Thyroid gland (tissue), 4 donors: ENCODE data around the gene MRPL41.

Experiments
- POLR2A ChIP-seq, 2 donors: fragments of 450-650 bp; IDR thresholded peaks; one replicate each; pipeline ENCODE4 v1.6.1; 2017; ENCODE audit warnings: antibody characterized with exemption in 2 of 2, mild to moderate bottlenecking in 2 of 2, moderate library complexity in 1 of 2
- TF ChIP-seq, protein P1 (sequence below), 6 experiments: fragments of 200-600 bp in 3 of 6; fragments of 450-650 bp in 3 of 6; sonication (generic) in 3 of 6; IDR thresholded peaks; one replicate each; pipeline ENCODE4 v1.5.1; 2016 to 2019; ENCODE audit warnings: antibody characterized with exemption in 6 of 6, mild to moderate bottlenecking in 2 of 6, inconsistent platforms in 1 of 6, moderate library complexity in 1 of 6

DNA sequence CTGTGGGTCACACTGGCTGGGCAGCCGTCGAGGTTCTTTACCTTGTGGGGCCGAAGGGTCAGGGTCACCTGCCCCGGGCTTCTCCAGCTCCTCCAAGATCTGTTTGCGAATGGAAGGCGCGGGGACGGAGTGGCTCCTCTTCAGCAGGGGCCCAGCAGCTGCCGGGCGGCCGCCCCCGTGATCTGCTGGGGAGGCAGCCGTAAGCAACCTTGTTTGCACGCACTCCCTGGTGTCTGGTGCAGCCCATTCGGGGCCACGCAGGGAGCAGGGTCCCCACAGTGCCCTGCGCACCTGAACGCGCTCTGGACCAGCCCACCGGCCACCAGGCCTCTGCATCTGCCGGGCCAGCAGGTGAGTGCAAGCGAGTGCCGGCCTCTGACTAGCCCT lies 36.3 kb upstream of the MRPL41 start:
- TF ChIP-seq POLR2A (IDR thresholded peaks at IDR 0.05): no peak
- TF ChIP-seq, protein P1, sequence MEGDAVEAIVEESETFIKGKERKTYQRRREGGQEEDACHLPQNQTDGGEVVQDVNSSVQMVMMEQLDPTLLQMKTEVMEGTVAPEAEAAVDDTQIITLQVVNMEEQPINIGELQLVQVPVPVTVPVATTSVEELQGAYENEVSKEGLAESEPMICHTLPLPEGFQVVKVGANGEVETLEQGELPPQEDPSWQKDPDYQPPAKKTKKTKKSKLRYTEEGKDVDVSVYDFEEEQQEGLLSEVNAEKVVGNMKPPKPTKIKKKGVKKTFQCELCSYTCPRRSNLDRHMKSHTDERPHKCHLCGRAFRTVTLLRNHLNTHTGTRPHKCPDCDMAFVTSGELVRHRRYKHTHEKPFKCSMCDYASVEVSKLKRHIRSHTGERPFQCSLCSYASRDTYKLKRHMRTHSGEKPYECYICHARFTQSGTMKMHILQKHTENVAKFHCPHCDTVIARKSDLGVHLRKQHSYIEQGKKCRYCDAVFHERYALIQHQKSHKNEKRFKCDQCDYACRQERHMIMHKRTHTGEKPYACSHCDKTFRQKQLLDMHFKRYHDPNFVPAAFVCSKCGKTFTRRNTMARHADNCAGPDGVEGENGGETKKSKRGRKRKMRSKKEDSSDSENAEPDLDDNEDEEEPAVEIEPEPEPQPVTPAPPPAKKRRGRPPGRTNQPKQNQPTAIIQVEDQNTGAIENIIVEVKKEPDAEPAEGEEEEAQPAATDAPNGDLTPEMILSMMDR (IDR thresholded peaks at IDR 0.05): no peak
